ENCODE measurements around the gene PRDX5. TPM values are rescaled to one million over a fixed set of nuclear protein-coding genes. Genes with fewer than 3 reads are reported as not detected.
A peak's percentile ranks its signal among the peaks of the same experiment; 100 is the strongest.

PRDX5 gene
- total RNA-seq, 1 donor from 2014 or later: 153 TPM

GRCh38 chr11:64356498-64357411 lies 38.8 kb downstream of the PRDX5 start:
- Histone ChIP-seq H3K27ac (peak overlapping the region in 1 of 2 donors; percentile 88), H3K27me3 (no peaks in the 10 kb centered on the region), H3K4me3 (no peak overlapping the region), H3K4me1 (peaks cover 20 to 32% of the 10 kb centered on the region in 2 donors), H3K36me3 (peaks cover 12 to 13% of the 10 kb centered on the region in 2 donors), H3K9me3 (no peaks in the 10 kb centered on the region)
- DNase-seq (ENCODE audit: low spot score in 2 of 2): no peak
- TF ChIP-seq CTCF (IDR thresholded peaks at IDR 0.05): peak in 2 of 3 experiments; percentile 13 to 16
- intact Hi-C loops (cut with DNase I): loop anchor here (5.0 kb wide), 1 partner anchor 296 kb away; no protein-coding TSS in a partner anchor

- TF ChIP-seq CTCF (IDR thresholded peaks at IDR 0.05): no peak
- H3K4me1 ChIP-seq: peaks cover 20 to 32% of the 10 kb centered on the region in 2 donors
- H3K4me3 ChIP-seq: no peak overlapping the region
- intact Hi-C loops (cut with DNase I): loop anchor here (5.0 kb wide), 1 partner anchor 295 kb away; no protein-coding TSS in a partner anchor
- peak overlapping the region; percentile 84 to 88 for H3K27ac ChIP-seq
- no peaks in the 10 kb centered on the region for H3K9me3 ChIP-seq
- peaks cover 19 to 20% of the 10 kb centered on the region in 2 donors for H3K36me3 ChIP-seq
- no peaks in the 10 kb centered on the region for H3K27me3 ChIP-seq
- no peak for DNase-seq (ENCODE audit: low spot score in 2 of 2)
These were observed 39.5 kb downstream of the PRDX5 start for GRCh38 chr11:64357446-64357845.

- Histone ChIP-seq H3K27me3 (no peaks in the 10 kb centered on the region), H3K36me3 (peaks cover 25% of the 10 kb centered on the region in 2 donors), H3K4me1 (peaks cover 20 to 32% of the 10 kb centered on the region in 2 donors), H3K27ac (peak overlapping the region; percentile 84 to 88), H3K9me3 (no peaks in the 10 kb centered on the region), H3K4me3 (peak overlapping the region; percentile 75 to 95)
- intact Hi-C loops (cut with DNase I): loop anchor here (2.0 to 5.0 kb wide), 3 partner anchors 53 to 294 kb away; partner anchors contain the start of gene ESRRA
- no peak for DNase-seq (ENCODE audit: low spot score in 2 of 2)
- no peak for TF ChIP-seq CTCF (IDR thresholded peaks at IDR 0.05)
These were observed 40.1 kb downstream of the PRDX5 start for GRCh38 chr11:64357904-64358535.

GRCh38 chr11:64358536-64358906 lies 40.6 kb downstream of the PRDX5 start:
- no peaks in the 10 kb centered on the region for H3K9me3 ChIP-seq
- peaks cover 20 to 32% of the 10 kb centered on the region in 2 donors for H3K4me1 ChIP-seq
- no peak for TF ChIP-seq CTCF (IDR thresholded peaks at IDR 0.05)
- intact Hi-C loops (cut with DNase I): loop anchor here (2.0 to 5.0 kb wide), 3 partner anchors 54 to 294 kb away; partner anchors contain the start of gene ESRRA
- H3K36me3 ChIP-seq: peaks cover 30% of the 10 kb centered on the region in 2 donors
- H3K27ac ChIP-seq: peak overlapping the region; percentile 84 to 88
- no peak for DNase-seq (ENCODE audit: low spot score in 2 of 2)
- peak overlapping the region; percentile 75 to 95 for H3K4me3 ChIP-seq
- H3K27me3 ChIP-seq: no peaks in the 10 kb centered on the region

GRCh38 chr11:64358907-64359711 lies 41.2 kb downstream of the PRDX5 start, which contains the start of gene RPS6KA4:
TSS of gene RPS6KA4 (plus strand) at chr11:64359162. CDS start at chr11:64359236, 74 bp downstream.
- no peaks in the 10 kb centered on the region for H3K9me3 ChIP-seq
- intact Hi-C loops (cut with DNase I): loop anchor here (2.0 to 5.0 kb wide), 3 partner anchors 54 to 293 kb away; partner anchors contain the start of gene ESRRA
- peaks cover 30 to 36% of the 10 kb centered on the region in 2 donors for H3K36me3 ChIP-seq
- H3K27ac ChIP-seq: peak within 1 kb of the TSS; percentile 84 to 88
- no peaks in the 10 kb centered on the region for H3K27me3 ChIP-seq
- H3K4me3 ChIP-seq: peak within 1 kb of the TSS; percentile 75 to 95
- peaks cover 20 to 32% of the 10 kb centered on the region in 2 donors for H3K4me1 ChIP-seq
- TF ChIP-seq CTCF (IDR thresholded peaks at IDR 0.05): peak in 1 of 3 experiments; percentile 16
- DNase-seq (ENCODE audit: low spot score in 2 of 2): peak in 1 of 2 donors; percentile 83

Measured in ascending aorta (tissue), 2 donors.